C4-2B (cell line): ENCODE measurements around the gene FFAR4.
"Not testable (repeated sequence)": the region's sequence is repeated elsewhere in the genome, so short reads cannot be mapped to it uniquely, and the experiment has no call there.

Experiments used
- H3K27ac ChIP-seq: fragments of 450-650 bp; 2 replicates; pipeline ENCODE4 v1.5.1; 2017
- ZFX ChIP-seq: fragments of 450-650 bp; IDR thresholded peaks from 2 replicates; pipeline ENCODE4 v1.6.1; 2017
- TF ChIP-seq, protein P1 (sequence below): fragments of 450-650 bp; conservative IDR thresholded peaks from 2 replicates; pipeline ENCODE4 v1.5.1; 2017; ENCODE audit warnings: mild to moderate bottlenecking

The FFAR4 gene

DNA sequence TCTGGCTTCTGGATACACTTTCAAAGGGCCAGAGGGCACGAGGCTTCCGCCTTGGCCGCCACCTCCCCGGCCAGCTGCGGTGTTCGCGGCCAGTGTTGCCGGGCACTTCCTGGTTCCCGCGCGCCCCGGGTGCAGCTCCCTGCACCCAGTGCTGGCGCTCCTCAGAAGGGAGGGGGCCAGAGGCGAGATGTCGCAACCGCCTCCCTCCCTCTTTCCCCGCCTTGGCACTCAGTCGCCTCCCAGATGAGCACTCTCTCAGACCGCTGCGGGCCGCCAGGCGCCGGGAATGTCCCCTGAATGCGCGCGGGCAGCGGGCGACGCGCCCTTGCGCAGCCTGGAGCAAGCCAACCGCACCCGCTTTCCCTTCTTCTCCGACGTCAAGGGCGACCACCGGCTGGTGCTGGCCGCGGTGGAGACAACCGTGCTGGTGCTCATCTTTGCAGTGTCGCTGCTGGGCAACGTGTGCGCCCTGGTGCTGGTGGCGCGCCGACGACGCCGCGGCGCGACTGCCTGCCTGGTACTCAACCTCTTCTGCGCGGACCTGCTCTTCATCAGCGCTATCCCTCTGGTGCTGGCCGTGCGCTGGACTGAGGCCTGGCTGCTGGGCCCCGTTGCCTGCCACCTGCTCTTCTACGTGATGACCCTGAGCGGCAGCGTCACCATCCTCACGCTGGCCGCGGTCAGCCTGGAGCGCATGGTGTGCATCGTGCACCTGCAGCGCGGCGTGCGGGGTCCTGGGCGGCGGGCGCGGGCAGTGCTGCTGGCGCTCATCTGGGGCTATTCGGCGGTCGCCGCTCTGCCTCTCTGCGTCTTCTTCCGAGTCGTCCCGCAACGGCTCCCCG, at the start of gene FFAR4:
FFAR4 (plus strand) TSS at position 231 of the 842 bp plus-strand sequence; CDS start at position 287, 56 bp downstream.
- TF ChIP-seq ZFX, result no peak
- TF ChIP-seq, protein P1, sequence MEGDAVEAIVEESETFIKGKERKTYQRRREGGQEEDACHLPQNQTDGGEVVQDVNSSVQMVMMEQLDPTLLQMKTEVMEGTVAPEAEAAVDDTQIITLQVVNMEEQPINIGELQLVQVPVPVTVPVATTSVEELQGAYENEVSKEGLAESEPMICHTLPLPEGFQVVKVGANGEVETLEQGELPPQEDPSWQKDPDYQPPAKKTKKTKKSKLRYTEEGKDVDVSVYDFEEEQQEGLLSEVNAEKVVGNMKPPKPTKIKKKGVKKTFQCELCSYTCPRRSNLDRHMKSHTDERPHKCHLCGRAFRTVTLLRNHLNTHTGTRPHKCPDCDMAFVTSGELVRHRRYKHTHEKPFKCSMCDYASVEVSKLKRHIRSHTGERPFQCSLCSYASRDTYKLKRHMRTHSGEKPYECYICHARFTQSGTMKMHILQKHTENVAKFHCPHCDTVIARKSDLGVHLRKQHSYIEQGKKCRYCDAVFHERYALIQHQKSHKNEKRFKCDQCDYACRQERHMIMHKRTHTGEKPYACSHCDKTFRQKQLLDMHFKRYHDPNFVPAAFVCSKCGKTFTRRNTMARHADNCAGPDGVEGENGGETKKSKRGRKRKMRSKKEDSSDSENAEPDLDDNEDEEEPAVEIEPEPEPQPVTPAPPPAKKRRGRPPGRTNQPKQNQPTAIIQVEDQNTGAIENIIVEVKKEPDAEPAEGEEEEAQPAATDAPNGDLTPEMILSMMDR, result no peak

DNA sequence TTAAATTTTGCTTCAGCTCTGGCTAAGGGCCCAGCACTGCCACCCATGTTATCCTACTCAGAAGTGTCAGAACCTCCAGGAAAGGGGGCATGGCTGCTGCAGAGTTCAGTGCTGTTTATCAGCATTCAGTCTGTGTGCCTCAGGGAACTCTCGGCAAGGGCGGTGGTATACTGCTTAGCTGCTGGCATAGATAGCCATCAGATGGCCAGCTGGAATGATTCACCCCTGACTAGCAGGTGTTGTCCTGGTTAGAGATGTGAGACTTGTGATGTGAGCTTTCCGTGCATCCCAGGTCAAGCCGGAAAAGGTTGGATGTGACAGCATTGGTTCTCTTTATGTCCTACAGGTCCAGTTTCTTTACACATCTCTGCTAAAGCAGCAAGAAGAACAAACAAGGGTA, 47.9 kb upstream of the FFAR4 start:
- TF ChIP-seq, protein P1, result no peak
- TF ChIP-seq ZFX, result no peak
- H3K27ac ChIP-seq, result no peak overlapping the region

More for the DNA sequence above, at the start of gene FFAR4:
- H3K27ac ChIP-seq, result no peak within 1 kb of the TSS

DNA sequence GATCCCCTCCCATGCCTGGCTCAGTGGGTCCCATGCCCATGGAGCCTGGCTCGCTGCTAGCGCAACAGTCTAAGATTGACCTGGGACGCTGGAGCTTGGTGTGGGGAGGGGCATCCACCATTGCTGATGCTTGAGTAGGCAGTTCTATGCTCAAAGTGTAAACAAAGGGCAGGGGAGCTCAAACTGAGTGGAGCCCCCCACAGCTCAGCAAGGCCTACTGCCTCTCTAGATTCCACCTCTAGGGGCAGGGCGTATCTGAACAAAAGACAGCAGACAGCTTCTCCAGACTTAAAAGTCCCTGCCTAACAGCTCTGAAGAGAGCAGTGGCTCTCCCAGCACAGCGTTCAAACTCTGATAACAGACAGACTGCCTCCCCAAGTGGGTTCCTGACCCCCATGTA, 31.2 kb upstream of the FFAR4 start:
- TF ChIP-seq, protein P1, result no peak; the same call in 1 of the 2 replicates
- no peak for TF ChIP-seq ZFX
- H3K27ac ChIP-seq, result no peak overlapping the region

DNA sequence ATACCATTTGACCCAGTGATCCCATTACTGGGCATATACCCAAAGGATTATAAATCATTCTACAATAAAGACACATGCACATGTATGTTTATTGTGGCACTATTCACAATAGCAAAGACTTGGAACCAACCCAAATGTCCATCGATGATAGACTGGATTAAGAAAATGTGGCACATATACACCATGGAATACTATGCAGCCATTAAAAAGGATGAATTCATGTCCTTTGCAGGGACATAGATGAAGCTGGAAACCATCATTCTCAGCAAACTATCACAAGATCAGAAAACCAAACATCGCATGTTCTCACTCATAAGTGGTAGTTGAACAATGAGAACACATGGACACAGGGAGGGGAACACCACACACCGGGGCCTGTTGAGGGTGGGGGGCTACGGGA, 25.6 kb upstream of the FFAR4 start:
- not testable (repeated sequence) for H3K27ac ChIP-seq

DNA sequence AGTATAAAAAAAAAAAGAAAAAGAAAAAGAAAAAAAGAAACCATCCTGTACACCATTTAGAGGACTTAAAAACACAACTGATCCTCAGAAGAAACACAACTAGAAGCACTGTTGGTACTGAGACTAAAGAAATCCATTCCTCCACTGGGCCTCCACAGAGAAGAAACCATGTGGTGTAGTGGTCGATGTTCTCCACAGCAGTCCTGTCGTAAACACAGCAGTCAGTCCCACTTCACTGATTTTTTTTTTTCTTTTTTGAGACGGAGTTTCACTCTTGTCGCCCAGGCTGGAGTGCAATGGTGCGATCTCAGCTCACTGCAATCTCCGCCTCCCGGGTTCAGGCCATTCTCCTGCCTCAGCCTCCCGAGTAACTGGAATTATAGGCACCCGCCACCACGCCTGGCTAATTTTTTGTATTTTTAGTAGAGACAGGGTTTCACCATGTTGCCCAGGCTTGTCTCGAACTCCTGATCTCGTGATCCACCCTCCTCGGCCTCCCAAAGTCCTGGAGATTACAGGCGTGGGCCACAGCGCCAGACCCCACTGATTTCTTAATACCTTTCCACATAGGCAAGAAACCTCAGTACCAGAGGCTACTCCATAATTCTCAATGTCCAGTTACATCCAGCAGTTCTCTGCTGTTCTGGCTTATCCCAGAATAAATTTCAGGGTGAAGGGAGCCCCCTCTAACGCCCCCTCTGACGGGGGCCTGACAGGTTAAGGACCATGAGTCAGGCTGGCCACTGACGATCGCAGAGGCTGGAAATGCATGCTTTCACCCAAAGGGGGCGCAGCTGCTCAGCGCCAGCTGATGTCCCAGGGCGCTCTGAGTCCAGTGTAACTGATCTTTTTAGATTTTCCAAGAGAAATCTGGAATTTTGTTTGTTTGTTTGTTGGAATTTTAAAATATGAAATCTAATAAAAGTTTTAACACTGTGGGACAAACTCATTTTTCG, 24.8 kb upstream of the FFAR4 start:
- no peak for TF ChIP-seq ZFX
- TF ChIP-seq, protein P1, result peak; percentile 84

DNA sequence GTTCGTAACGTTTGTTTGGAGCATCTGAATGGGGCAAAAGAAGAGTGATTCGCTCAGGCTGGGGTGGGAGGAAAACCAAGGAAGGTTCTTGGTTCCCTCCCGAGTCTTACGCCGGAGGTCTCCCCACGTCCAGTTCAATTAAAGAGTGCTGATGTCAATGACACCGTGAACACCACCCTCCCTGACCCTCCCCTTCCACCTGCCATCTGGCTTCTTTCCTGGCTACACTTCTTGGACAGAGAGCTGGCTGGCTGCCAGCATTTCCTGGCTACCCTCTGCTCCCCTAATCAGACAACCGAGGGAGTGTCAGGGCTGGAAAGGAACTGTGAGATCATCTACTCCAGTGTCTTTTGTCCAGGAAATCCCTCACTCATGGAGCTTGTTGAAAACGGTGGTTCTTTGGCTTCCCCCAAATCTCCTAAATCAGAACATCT, 24.1 kb upstream of the FFAR4 start:
- TF ChIP-seq, protein P1, result peak; percentile 49
- TF ChIP-seq ZFX, result no peak
- no peak overlapping the region for H3K27ac ChIP-seq

More for the DNA sequence above, 24.8 kb upstream of the FFAR4 start:
- no peak overlapping the region for H3K27ac ChIP-seq

DNA sequence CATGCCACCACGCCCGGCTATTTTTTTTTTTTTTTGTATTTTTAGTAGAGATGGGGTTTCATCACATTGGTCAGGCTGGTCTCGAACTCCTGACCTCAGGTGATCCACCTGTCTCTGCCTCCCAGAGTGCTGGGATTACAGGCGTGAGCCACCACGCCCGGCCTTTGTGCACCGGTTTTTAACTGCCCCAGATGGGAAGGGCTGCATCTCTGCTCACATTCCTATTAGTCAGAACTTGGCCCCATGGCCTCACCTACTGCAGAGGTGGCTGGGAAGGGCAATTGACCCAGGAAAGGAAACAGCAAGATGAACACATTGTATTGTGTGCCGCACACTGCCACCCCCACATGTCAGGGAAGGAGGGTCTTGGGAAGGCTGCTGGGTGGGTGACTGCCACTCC, 19.5 kb upstream of the FFAR4 start:
- H3K27ac ChIP-seq, result not testable (repeated sequence)

DNA sequence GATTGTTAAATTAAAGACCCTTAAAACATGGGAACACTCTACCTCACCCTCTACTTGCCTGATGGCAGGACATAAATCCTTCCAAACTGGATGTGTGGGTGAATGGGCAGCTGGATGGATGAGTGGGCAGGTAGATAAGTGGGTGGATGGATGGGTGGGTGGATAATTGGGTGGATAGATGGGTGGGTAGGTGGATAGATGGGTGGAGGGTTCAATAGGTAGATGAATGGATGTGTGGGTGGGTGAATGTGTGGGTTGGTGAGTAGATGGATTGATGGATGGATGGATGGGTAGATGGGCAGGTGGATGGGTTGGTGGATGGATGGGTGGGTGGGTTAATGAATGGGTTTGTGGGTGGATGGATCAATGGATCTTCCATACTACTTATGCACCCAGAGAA, 18.9 kb upstream of the FFAR4 start:
- no peak for TF ChIP-seq ZFX
- TF ChIP-seq, protein P1, result no peak
- no peak overlapping the region for H3K27ac ChIP-seq
